SK-N-SH treated with all-trans-retinoic acid at 6 μM for 48 hours (cell line): Measurements from ENCODE around the gene TMEM41A.
"Not testable (repeated sequence)": the region's sequence is repeated elsewhere in the genome, so short reads cannot be mapped to it uniquely, and the experiment has no call there.

Source experiments
- ATAC-seq: fragments of 200-7000 bp; cut with Tn5 transposase; 3 replicates; pipeline ENCODE4 v1.9.1; 2020; ENCODE audit warnings: mild to moderate bottlenecking, moderate library complexity
- ARNTL ChIP-seq: fragments of 450-650 bp; formaldehyde crosslinking; IDR thresholded peaks from 2 replicates; pipeline ENCODE4 v1.5.0; 2020; ENCODE audit warnings: low read depth, mild to moderate bottlenecking, moderate library complexity, borderline replicate concordance
- BACH2 ChIP-seq: fragments of 250-450 bp; sonication (Bioruptor Pico); IDR thresholded peaks from 2 replicates; pipeline ENCODE4 v1.9.0; 2021; ENCODE audit warnings: mild to moderate bottlenecking, borderline replicate concordance
- CSDC2 ChIP-seq: fragments of 250-450 bp; sonication (Bioruptor Pico); IDR thresholded peaks from 2 replicates; pipeline ENCODE4 v1.5.0; 2020; ENCODE audit warnings: mild to moderate bottlenecking, moderate library complexity
- ESRRG ChIP-seq: fragments of 250-450 bp; sonication (Bioruptor Pico); IDR thresholded peaks from 2 replicates; pipeline ENCODE4 v1.6.1; 2021; ENCODE audit warnings: mild to moderate bottlenecking
- GLIS3 ChIP-seq: fragments of 250-450 bp; sonication (Bioruptor Pico); IDR thresholded peaks from 2 replicates; pipeline ENCODE4 v1.5.0; 2020; ENCODE audit warnings: mild to moderate bottlenecking, moderate library complexity
- ISL1 ChIP-seq: fragments of 250-450 bp; sonication (Bioruptor Pico); IDR thresholded peaks from 2 replicates; pipeline ENCODE4 v2.1.2; 2022; ENCODE audit warnings: mild to moderate bottlenecking, moderate library complexity
- OSR1 ChIP-seq: fragments of 250-450 bp; sonication (Bioruptor Pico); IDR thresholded peaks from 2 replicates; pipeline ENCODE4 v1.8.0; 2022; ENCODE audit warnings: moderate library complexity, mild to moderate bottlenecking, inconsistent platforms
- PPARA ChIP-seq: fragments of 250-450 bp; sonication (Bioruptor Pico); IDR thresholded peaks from 2 replicates; pipeline ENCODE4 v1.5.0; 2020; ENCODE audit warnings: mild to moderate bottlenecking, borderline replicate concordance
- SNAI2 ChIP-seq: fragments of 250-450 bp; sonication (Bioruptor Pico); IDR thresholded peaks from 2 replicates; pipeline ENCODE4 v1.5.0; 2020; ENCODE audit warnings: mild to moderate bottlenecking, moderate library complexity
- TCF4 ChIP-seq: fragments of 250-450 bp; sonication (Bioruptor Pico); IDR thresholded peaks from 2 replicates; pipeline ENCODE4 v1.8.0; 2021; ENCODE audit warnings: mild to moderate bottlenecking, moderate library complexity, borderline replicate concordance
- TOX ChIP-seq: fragments of 250-450 bp; sonication (Bioruptor Pico); IDR thresholded peaks from 2 replicates; pipeline ENCODE4 v1.8.0; 2021; ENCODE audit warnings: mild to moderate bottlenecking, moderate library complexity, borderline replicate concordance
- ZFP30 ChIP-seq: fragments of 450-650 bp; formaldehyde crosslinking; IDR thresholded peaks from 2 replicates; pipeline ENCODE4 v1.5.0; 2022; ENCODE audit warnings: mild to moderate bottlenecking, moderate library complexity
- ZNF565 ChIP-seq: fragments of 450-650 bp; formaldehyde crosslinking; conservative IDR thresholded peaks from 2 replicates; pipeline ENCODE4 v1.5.0; 2020; ENCODE audit warnings: low read depth, mild to moderate bottlenecking, moderate library complexity
- ZNF70 ChIP-seq: fragments of 450-650 bp; formaldehyde crosslinking; IDR thresholded peaks from 2 replicates; pipeline ENCODE4 v1.5.0; 2020; ENCODE audit warnings: mild to moderate bottlenecking, moderate library complexity
- ZNF8 ChIP-seq: fragments of 450-650 bp; formaldehyde crosslinking; IDR thresholded peaks from 2 replicates; pipeline ENCODE4 v1.5.0; 2020; ENCODE audit warnings: mild to moderate bottlenecking, moderate library complexity
- TF ChIP-seq, protein P1 (sequence below): fragments of 250-450 bp; sonication (Bioruptor Pico); IDR thresholded peaks from 2 replicates; pipeline ENCODE4 v1.5.1; 2020; ENCODE audit warnings: low read depth, mild to moderate bottlenecking, moderate library complexity
- TF ChIP-seq, protein P2 (sequence below): fragments of 250-450 bp; sonication (Bioruptor Pico); IDR thresholded peaks from 2 replicates; pipeline ENCODE4 v1.8.0; 2021; ENCODE audit warnings: low read depth, mild to moderate bottlenecking, moderate library complexity, borderline replicate concordance
- TF ChIP-seq, protein P3 (sequence below): fragments of 250-450 bp; sonication (Bioruptor Pico); IDR thresholded peaks from 2 replicates; pipeline ENCODE4 v1.5.1; 2021; ENCODE audit warnings: mild to moderate bottlenecking, moderate library complexity
- TF ChIP-seq, protein P4 (sequence below): fragments of 250-450 bp; sonication (Bioruptor Pico); IDR thresholded peaks from 2 replicates; pipeline ENCODE4 v1.5.0; 2020; ENCODE audit warnings: mild to moderate bottlenecking, moderate library complexity

Gene TMEM41A

DNA sequence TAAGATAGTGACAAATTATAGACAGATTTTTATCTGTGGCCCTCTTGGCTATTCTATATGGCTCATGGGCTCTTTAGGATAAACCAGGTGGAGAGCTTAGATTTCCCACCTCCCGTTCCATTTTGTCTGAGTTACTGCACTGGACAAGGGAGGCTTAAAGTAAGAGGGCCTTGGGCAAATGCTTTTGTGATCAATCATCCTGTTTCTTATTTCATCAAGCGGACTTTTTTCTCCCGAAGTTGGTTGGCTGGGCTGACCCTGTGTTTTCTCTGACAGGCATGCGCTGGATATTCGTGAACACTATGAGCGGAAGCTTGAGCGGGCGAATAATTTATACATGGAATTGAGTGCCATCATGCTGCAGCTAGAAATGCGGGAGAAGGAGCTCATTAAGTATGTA, 33.4 kb downstream of the TMEM41A start:
- no peak for ATAC-seq
- TF ChIP-seq, protein P1, sequence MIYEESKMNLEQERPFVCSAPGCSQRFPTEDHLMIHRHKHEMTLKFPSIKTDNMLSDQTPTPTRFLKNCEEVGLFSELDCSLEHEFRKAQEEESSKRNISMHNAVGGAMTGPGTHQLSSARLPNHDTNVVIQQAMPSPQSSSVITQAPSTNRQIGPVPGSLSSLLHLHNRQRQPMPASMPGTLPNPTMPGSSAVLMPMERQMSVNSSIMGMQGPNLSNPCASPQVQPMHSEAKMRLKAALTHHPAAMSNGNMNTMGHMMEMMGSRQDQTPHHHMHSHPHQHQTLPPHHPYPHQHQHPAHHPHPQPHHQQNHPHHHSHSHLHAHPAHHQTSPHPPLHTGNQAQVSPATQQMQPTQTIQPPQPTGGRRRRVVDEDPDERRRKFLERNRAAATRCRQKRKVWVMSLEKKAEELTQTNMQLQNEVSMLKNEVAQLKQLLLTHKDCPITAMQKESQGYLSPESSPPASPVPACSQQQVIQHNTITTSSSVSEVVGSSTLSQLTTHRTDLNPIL (CRISPR knock-in tag) = no peak

DNA sequence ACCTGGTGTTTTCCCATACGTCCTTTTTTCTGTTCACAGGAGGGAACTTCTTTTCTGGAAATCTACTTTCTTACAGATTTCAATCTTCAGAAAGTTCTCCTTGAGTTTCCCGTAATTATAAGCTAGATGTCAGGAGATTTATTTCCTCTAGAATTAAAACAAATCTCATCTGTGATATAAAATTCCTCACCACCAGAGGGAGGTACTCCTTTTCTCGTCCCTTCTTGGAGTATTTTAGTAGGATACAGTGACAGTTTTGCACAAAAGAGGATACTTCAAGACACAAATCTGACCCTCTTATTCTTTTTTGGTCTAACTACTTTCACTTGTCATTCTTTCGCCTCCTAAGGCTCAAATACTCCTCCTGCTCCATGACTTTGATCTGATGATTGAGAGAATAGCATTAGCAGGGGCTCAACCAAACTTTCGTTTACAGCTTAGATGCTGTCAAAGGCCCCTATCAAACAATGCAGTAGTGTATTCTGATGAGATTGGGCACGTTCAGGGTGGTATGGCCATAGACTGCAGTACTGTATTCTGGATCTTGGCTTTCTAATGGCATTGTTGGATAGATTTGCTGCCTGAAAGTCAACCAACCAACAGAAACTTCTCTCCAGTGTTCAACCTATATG, 38.0 kb downstream of the TMEM41A start:
- ATAC-seq = peak; percentile 55; the same call in 1 of the 3 replicates
- no peak for TF ChIP-seq TOX (CRISPR knock-in tag)
- no peak for TF ChIP-seq GLIS3 (CRISPR knock-in tag)
- no peak for TF ChIP-seq OSR1 (CRISPR knock-in tag)
- TF ChIP-seq, all 23 proteins: peak for 0

DNA sequence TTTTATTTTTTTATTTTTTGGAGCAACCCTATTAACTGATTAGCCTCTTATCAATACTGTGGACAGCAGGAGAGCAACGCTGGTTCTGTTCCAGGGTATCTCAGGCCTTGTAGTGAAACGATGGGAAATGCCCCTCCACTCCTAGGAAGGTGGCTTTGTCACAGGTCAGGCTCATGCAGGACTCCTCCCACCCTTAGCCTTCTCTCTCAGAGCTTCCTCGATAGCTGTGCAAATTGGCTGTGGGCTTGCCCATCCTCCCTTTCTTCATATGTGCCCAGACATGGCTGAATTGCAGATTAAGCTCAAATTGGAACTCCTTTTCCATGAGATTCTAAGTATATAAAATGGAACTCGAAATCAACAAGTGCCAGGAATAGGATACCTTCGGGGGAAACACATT, 38.5 kb downstream of the TMEM41A start:
- ATAC-seq = no peak
- TF ChIP-seq ZNF565 (CRISPR knock-in tag) = no peak
- no peak for TF ChIP-seq ESRRG (CRISPR knock-in tag)
- TF ChIP-seq, protein P2, sequence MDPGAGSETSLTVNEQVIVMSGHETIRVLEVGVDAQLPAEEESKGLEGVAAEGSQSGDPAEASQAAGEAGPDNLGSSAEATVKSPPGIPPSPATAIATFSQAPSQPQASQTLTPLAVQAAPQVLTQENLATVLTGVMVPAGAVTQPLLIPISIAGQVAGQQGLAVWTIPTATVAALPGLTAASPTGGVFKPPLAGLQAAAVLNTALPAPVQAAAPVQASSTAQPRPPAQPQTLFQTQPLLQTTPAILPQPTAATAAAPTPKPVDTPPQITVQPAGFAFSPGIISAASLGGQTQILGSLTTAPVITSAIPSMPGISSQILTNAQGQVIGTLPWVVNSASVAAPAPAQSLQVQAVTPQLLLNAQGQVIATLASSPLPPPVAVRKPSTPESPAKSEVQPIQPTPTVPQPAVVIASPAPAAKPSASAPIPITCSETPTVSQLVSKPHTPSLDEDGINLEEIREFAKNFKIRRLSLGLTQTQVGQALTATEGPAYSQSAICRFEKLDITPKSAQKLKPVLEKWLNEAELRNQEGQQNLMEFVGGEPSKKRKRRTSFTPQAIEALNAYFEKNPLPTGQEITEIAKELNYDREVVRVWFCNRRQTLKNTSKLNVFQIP (CRISPR knock-in tag) = no peak
- no peak for TF ChIP-seq OSR1 (CRISPR knock-in tag)
- TF ChIP-seq PPARA = no peak
- TF ChIP-seq, protein P3, sequence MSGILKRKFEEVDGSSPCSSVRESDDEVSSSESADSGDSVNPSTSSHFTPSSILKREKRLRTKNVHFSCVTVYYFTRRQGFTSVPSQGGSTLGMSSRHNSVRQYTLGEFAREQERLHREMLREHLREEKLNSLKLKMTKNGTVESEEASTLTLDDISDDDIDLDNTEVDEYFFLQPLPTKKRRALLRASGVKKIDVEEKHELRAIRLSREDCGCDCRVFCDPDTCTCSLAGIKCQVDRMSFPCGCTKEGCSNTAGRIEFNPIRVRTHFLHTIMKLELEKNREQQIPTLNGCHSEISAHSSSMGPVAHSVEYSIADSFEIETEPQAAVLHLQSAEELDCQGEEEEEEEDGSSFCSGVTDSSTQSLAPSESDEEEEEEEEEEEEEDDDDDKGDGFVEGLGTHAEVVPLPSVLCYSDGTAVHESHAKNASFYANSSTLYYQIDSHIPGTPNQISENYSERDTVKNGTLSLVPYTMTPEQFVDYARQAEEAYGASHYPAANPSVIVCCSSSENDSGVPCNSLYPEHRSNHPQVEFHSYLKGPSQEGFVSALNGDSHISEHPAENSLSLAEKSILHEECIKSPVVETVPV (CRISPR knock-in tag) = no peak
- TF ChIP-seq ISL1 (CRISPR knock-in tag) = no peak
- no peak for TF ChIP-seq TOX (CRISPR knock-in tag)
- TF ChIP-seq GLIS3 (CRISPR knock-in tag) = no peak

DNA sequence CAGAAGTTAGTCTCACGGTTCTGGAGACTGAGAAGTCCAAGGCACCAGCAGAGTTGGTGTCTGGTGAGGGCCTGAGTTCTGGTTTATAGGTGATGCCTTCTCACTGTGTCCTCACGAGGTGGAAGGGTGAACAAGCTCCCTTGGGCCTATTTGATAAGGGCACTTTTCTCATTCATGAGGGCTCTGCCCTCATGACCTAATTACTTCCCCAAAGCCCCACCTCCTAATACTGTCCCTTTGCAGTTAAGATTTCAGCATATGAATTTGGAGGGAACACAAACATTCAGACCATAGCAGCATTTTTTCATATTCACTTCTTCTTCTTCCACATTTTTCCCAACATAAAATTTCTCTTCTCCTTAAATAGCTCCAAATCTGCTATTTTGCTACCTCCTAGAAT, 41.5 kb downstream of the TMEM41A start:
- TF ChIP-seq ZNF70 (CRISPR knock-in tag) = no peak
- TF ChIP-seq ARNTL (CRISPR knock-in tag) = no peak
- TF ChIP-seq, protein P1 (CRISPR knock-in tag) = no peak
- TF ChIP-seq ESRRG (CRISPR knock-in tag) = no peak
- TF ChIP-seq PPARA = no peak
- TF ChIP-seq BACH2 (CRISPR knock-in tag) = no peak
- TF ChIP-seq SNAI2 (CRISPR knock-in tag) = no peak
- TF ChIP-seq, protein P4, sequence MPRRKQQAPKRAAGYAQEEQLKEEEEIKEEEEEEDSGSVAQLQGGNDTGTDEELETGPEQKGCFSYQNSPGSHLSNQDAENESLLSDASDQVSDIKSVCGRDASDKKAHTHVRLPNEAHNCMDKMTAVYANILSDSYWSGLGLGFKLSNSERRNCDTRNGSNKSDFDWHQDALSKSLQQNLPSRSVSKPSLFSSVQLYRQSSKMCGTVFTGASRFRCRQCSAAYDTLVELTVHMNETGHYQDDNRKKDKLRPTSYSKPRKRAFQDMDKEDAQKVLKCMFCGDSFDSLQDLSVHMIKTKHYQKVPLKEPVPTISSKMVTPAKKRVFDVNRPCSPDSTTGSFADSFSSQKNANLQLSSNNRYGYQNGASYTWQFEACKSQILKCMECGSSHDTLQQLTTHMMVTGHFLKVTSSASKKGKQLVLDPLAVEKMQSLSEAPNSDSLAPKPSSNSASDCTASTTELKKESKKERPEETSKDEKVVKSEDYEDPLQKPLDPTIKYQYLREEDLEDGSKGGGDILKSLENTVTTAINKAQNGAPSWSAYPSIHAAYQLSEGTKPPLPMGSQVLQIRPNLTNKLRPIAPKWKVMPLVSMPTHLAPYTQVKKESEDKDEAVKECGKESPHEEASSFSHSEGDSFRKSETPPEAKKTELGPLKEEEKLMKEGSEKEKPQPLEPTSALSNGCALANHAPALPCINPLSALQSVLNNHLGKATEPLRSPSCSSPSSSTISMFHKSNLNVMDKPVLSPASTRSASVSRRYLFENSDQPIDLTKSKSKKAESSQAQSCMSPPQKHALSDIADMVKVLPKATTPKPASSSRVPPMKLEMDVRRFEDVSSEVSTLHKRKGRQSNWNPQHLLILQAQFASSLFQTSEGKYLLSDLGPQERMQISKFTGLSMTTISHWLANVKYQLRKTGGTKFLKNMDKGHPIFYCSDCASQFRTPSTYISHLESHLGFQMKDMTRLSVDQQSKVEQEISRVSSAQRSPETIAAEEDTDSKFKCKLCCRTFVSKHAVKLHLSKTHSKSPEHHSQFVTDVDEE = no peak
- no peak for TF ChIP-seq CSDC2 (CRISPR knock-in tag)
- no peak for TF ChIP-seq ZNF565 (CRISPR knock-in tag)
- TF ChIP-seq TOX (CRISPR knock-in tag) = no peak
- TF ChIP-seq ZNF8 (CRISPR knock-in tag) = no peak
- TF ChIP-seq ZFP30 = no peak
- TF ChIP-seq ISL1 (CRISPR knock-in tag) = no peak
- TF ChIP-seq TCF4 (CRISPR knock-in tag) = no peak
- TF ChIP-seq, protein P3 (CRISPR knock-in tag) = no peak
- TF ChIP-seq, protein P2 (CRISPR knock-in tag) = no peak
- no peak for TF ChIP-seq OSR1 (CRISPR knock-in tag)
- ATAC-seq = no peak

DNA sequence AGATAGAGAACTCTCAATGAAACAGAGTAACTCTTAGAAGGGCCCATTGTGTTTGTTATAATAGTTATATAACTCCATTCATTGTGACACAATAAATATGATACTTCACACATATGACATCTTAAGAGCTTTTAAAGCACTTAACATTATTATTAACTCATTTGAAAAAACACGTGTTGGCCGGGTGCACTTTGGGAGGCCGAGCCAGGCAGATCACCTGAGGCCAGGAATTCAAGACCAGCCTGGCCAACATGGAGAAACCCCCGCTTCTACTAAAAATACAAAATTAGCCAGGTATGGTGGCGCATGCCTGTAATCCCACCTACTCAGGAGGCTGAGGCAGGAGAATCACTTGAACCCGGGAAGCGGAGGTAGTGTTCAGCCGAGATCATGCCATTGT, 47.4 kb downstream of the TMEM41A start:
- ATAC-seq = not testable (repeated sequence)
